ENCODE results near the gene DAAM1. TPM values are rescaled to one million over a fixed set of nuclear protein-coding genes. Genes with fewer than 3 reads are reported as not detected.

The DAAM1 gene
- total and polyA plus RNA-seq, 3 experiments from 2014 or later: 9.3 to 14.4 (median 12.3) TPM

GRCh38 chr14:59276235-59276634 is 87.8 kb downstream of the DAAM1 start:
- POLR2A ChIA-PET: no interaction called here
- CTCF ChIA-PET: no interaction called here
- Histone ChIP-seq H3K36me3 (ENCODE audit: insufficient read depth, low read length) (no peaks in the 10 kb centered on the region), H3K4me3 (ENCODE audit: low read length) (no peak overlapping the region), H3K27ac (ENCODE audit: low read depth, low read length) (no peak overlapping the region), H3K9me3 (ENCODE audit: low read length) (no peaks in the 10 kb centered on the region), H3K27me3 (ENCODE audit: insufficient read depth, low read length, poor library complexity, severe bottlenecking) (no peaks in the 10 kb centered on the region), H3K4me1 (ENCODE audit: insufficient read depth, low read length) (no peaks in the 10 kb centered on the region)
- H3K36me3 Mint-ChIP-seq: peaks cover 4 to 12% (median 8%) of the 10 kb centered on the region in 3 donors
- DNase-seq: no peak
- no peak overlapping the region for H3K27ac Mint-ChIP-seq
- H3K4me3 Mint-ChIP-seq: no peak overlapping the region
- no peaks in the 10 kb centered on the region for H3K9me3 Mint-ChIP-seq
- no peaks in the 10 kb centered on the region for H3K27me3 Mint-ChIP-seq
- peaks cover 16 to 23% (median 23%) of the 10 kb centered on the region in 3 donors for H3K4me1 Mint-ChIP-seq

DNA sequence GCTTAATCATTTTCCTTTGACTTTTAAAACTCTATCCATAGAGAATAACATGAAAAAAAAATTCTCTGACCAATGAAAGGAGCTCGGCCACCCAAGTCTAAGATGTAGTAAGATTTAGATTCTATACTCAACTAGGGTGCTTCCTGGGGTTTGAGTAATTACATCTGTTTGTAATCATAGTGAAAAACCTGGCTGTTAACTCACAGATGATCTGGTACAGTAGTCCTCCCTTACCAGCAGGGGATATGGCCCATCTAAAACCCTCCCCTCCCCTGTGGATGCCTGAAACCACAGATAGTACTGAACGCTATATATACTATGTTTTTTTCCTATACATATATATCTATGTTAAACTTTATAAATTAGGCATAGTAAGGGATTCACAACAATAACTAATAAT is 89.2 kb downstream of the DAAM1 start:
- POLR2A ChIA-PET: no interaction called here
- no peak for DNase-seq
- H3K4me1 Mint-ChIP-seq: peaks cover 17 to 23% (median 23%) of the 10 kb centered on the region in 3 donors
- no peaks in the 10 kb centered on the region for H3K27me3 ChIP-seq (ENCODE audit: insufficient read depth, low read length, poor library complexity, severe bottlenecking)
- no peaks in the 10 kb centered on the region for H3K9me3 ChIP-seq (ENCODE audit: low read length)
- no peaks in the 10 kb centered on the region for H3K4me1 ChIP-seq (ENCODE audit: insufficient read depth, low read length)
- no peaks in the 10 kb centered on the region for H3K9me3 Mint-ChIP-seq
- no peak overlapping the region for H3K4me3 Mint-ChIP-seq
- no peaks in the 10 kb centered on the region for H3K36me3 ChIP-seq (ENCODE audit: insufficient read depth, low read length)
- H3K27ac ChIP-seq (ENCODE audit: low read depth, low read length): no peak overlapping the region
- no peak overlapping the region for H3K27ac Mint-ChIP-seq
- no peak overlapping the region for H3K4me3 ChIP-seq (ENCODE audit: low read length)
- peaks cover 4 to 21% (median 9%) of the 10 kb centered on the region in 3 donors for H3K36me3 Mint-ChIP-seq
- CTCF ChIA-PET: no interaction called here
- no peaks in the 10 kb centered on the region for H3K27me3 Mint-ChIP-seq

DNA sequence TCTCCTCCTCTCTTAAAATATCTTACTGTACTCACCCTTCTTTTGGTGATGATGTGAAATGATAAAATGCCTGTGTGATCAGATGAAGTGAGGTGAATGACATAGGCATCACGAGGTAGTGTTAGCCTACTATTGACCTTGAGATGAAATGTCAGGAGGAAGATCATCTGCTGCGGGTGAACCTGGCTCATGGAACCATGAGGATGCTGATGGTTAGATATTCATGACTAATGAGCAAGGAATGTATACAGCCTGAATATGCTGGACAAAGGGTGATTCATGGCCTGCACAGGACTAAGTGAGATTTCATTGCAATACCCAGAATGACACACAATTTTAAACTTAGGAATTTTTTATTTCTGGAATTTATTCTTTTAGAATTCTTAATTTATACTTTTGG is 89.6 kb downstream of the DAAM1 start:
- ChIA-PET CTCF (no interaction called here), POLR2A (no interaction called here)
- Mint-ChIP-seq H3K4me3 (no peak overlapping the region), H3K9me3 (no peaks in the 10 kb centered on the region), H3K4me1 (peaks cover 17 to 23% (median 23%) of the 10 kb centered on the region in 3 donors), H3K36me3 (peaks cover 7 to 25% (median 9%) of the 10 kb centered on the region in 3 donors), H3K27ac (no peak overlapping the region), H3K27me3 (no peaks in the 10 kb centered on the region)
- H3K27me3 ChIP-seq (ENCODE audit: insufficient read depth, low read length, poor library complexity, severe bottlenecking): no peaks in the 10 kb centered on the region
- no peaks in the 10 kb centered on the region for H3K4me1 ChIP-seq (ENCODE audit: insufficient read depth, low read length)
- H3K4me3 ChIP-seq (ENCODE audit: low read length): no peak overlapping the region
- no peak for DNase-seq
- H3K9me3 ChIP-seq (ENCODE audit: low read length): no peaks in the 10 kb centered on the region
- H3K27ac ChIP-seq (ENCODE audit: low read depth, low read length): no peak overlapping the region
- H3K36me3 ChIP-seq (ENCODE audit: insufficient read depth, low read length): no peaks in the 10 kb centered on the region

- CTCF ChIA-PET: no interaction called here
- H3K27me3 ChIP-seq (ENCODE audit: insufficient read depth, low read length, poor library complexity, severe bottlenecking): no peaks in the 10 kb centered on the region
- no peak overlapping the region for H3K27ac ChIP-seq (ENCODE audit: low read depth, low read length)
- Mint-ChIP-seq H3K4me1 (peaks cover 4 to 6% (median 6%) of the 10 kb centered on the region in 3 donors), H3K9me3 (peaks cover 0 to 18% (median 14%) of the 10 kb centered on the region in 5 donors), H3K36me3 (peaks cover 7 to 52% (median 17%) of the 10 kb centered on the region in 3 donors), H3K4me3 (no peak overlapping the region), H3K27ac (no peak overlapping the region), H3K27me3 (no peaks in the 10 kb centered on the region)
- H3K4me1 ChIP-seq (ENCODE audit: insufficient read depth, low read length): no peaks in the 10 kb centered on the region
- no peaks in the 10 kb centered on the region for H3K9me3 ChIP-seq (ENCODE audit: low read length)
- no peak overlapping the region for H3K4me3 ChIP-seq (ENCODE audit: low read length)
- no peak for DNase-seq
- POLR2A ChIA-PET: no interaction called here
- H3K36me3 ChIP-seq (ENCODE audit: insufficient read depth, low read length): no peaks in the 10 kb centered on the region
Observed at GRCh38 chr14:59280961-59281360, 92.5 kb downstream of the DAAM1 start.

GRCh38 chr14:59281609-59282377 is 93.3 kb downstream of the DAAM1 start:
- no peak overlapping the region for H3K4me3 Mint-ChIP-seq
- Histone ChIP-seq H3K4me1 (ENCODE audit: insufficient read depth, low read length) (no peaks in the 10 kb centered on the region), H3K27me3 (ENCODE audit: insufficient read depth, low read length, poor library complexity, severe bottlenecking) (no peaks in the 10 kb centered on the region), H3K27ac (ENCODE audit: low read depth, low read length) (no peak overlapping the region), H3K36me3 (ENCODE audit: insufficient read depth, low read length) (no peaks in the 10 kb centered on the region), H3K4me3 (ENCODE audit: low read length) (no peak overlapping the region), H3K9me3 (ENCODE audit: low read length) (no peaks in the 10 kb centered on the region)
- ChIA-PET POLR2A (no interaction called here), CTCF (no interaction called here)
- peaks cover 0 to 19% (median 14%) of the 10 kb centered on the region in 5 donors for H3K9me3 Mint-ChIP-seq
- peaks cover 9 to 53% (median 17%) of the 10 kb centered on the region in 3 donors for H3K36me3 Mint-ChIP-seq
- no peak overlapping the region for H3K27ac Mint-ChIP-seq
- H3K27me3 Mint-ChIP-seq: no peaks in the 10 kb centered on the region
- peaks cover 0 to 1% (median 0%) of the 10 kb centered on the region in 3 donors for H3K4me1 Mint-ChIP-seq
- no peak for DNase-seq

DNA sequence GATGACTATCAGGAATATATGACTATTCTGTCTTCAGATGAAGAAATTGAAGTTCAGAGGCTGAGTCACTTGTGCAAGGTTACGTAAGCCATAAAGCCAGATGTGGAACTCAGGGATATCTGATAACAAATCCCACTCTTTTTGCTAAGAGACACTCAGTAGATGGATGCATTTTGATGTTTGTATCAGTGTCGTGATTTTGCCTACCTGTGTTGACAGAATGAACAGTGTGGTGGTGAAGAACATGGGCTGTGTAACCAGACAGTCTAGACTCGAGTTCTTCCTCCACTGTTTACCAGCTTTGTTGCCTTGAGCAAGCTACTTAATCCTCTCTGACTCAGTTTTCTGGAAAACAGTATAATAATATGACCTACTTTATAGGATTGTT is 93.9 kb downstream of the DAAM1 start:
- H3K4me1 Mint-ChIP-seq: peaks cover 0 to 1% (median 0%) of the 10 kb centered on the region in 3 donors

DNA sequence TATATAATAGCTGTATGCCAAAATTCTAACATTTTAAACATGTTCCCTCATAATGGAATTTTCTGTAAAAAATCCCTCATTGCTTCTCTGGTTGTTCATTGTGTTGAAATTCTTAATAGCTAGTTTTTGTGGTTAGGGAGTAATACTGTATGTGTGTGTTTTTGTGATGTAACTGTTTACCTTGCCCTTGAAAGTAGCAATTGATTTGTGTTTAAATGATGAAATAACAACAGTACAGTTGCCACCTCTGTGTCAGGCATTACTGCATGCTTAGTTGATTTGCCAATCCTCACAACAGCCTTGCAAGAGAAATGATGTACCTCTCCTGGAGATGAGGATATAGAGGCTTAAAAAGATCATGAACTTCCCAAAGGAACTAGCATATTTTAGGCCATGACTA is 94.9 kb downstream of the DAAM1 start:
- Histone ChIP-seq H3K4me1 (ENCODE audit: insufficient read depth, low read length) (no peaks in the 10 kb centered on the region), H3K36me3 (ENCODE audit: insufficient read depth, low read length) (no peaks in the 10 kb centered on the region), H3K9me3 (ENCODE audit: low read length) (no peaks in the 10 kb centered on the region), H3K27ac (ENCODE audit: low read depth, low read length) (no peak overlapping the region), H3K27me3 (ENCODE audit: insufficient read depth, low read length, poor library complexity, severe bottlenecking) (no peaks in the 10 kb centered on the region), H3K4me3 (ENCODE audit: low read length) (no peak overlapping the region)
- DNase-seq: no peak
- Mint-ChIP-seq H3K4me3 (no peak overlapping the region), H3K4me1 (peaks cover 0 to 1% (median 0%) of the 10 kb centered on the region in 3 donors), H3K27ac (no peak overlapping the region), H3K36me3 (peaks cover 9 to 65% (median 17%) of the 10 kb centered on the region in 3 donors), H3K9me3 (peaks cover 0 to 19% (median 14%) of the 10 kb centered on the region in 5 donors), H3K27me3 (no peaks in the 10 kb centered on the region)
- POLR2A ChIA-PET: no interaction called here
- CTCF ChIA-PET: no interaction called here

More for the DNA sequence above, 93.9 kb downstream of the DAAM1 start:
- Mint-ChIP-seq H3K27ac (no peak overlapping the region), H3K9me3 (peaks cover 0 to 19% (median 14%) of the 10 kb centered on the region in 5 donors), H3K36me3 (peaks cover 9 to 56% (median 17%) of the 10 kb centered on the region in 3 donors), H3K4me3 (no peak overlapping the region), H3K27me3 (no peaks in the 10 kb centered on the region)
- ChIA-PET POLR2A (no interaction called here), CTCF (no interaction called here)
- Histone ChIP-seq H3K4me3 (ENCODE audit: low read length) (no peak overlapping the region), H3K27ac (ENCODE audit: low read depth, low read length) (no peak overlapping the region), H3K4me1 (ENCODE audit: insufficient read depth, low read length) (no peaks in the 10 kb centered on the region), H3K9me3 (ENCODE audit: low read length) (no peaks in the 10 kb centered on the region), H3K27me3 (ENCODE audit: insufficient read depth, low read length, poor library complexity, severe bottlenecking) (no peaks in the 10 kb centered on the region), H3K36me3 (ENCODE audit: insufficient read depth, low read length) (no peaks in the 10 kb centered on the region)
- DNase-seq: no peak

GRCh38 chr14:59284059-59284458 is 95.6 kb downstream of the DAAM1 start:
- Histone ChIP-seq H3K36me3 (ENCODE audit: insufficient read depth, low read length) (no peaks in the 10 kb centered on the region), H3K9me3 (ENCODE audit: low read length) (no peaks in the 10 kb centered on the region), H3K27ac (ENCODE audit: low read depth, low read length) (no peak overlapping the region), H3K4me3 (ENCODE audit: low read length) (no peak overlapping the region), H3K4me1 (ENCODE audit: insufficient read depth, low read length) (no peaks in the 10 kb centered on the region), H3K27me3 (ENCODE audit: insufficient read depth, low read length, poor library complexity, severe bottlenecking) (no peaks in the 10 kb centered on the region)
- no peak overlapping the region for H3K4me3 Mint-ChIP-seq
- no peak overlapping the region for H3K27ac Mint-ChIP-seq
- ChIA-PET CTCF (no interaction called here), POLR2A (no interaction called here)
- peaks cover 9 to 70% (median 17%) of the 10 kb centered on the region in 3 donors for H3K36me3 Mint-ChIP-seq
- DNase-seq: no peak
- no peaks in the 10 kb centered on the region for H3K27me3 Mint-ChIP-seq
- H3K4me1 Mint-ChIP-seq: peaks cover 0 to 1% (median 0%) of the 10 kb centered on the region in 3 donors
- H3K9me3 Mint-ChIP-seq: peaks cover 0 to 19% (median 14%) of the 10 kb centered on the region in 5 donors
